ENCODE results near the gene TOP2B.

Gene TOP2B

DNA sequence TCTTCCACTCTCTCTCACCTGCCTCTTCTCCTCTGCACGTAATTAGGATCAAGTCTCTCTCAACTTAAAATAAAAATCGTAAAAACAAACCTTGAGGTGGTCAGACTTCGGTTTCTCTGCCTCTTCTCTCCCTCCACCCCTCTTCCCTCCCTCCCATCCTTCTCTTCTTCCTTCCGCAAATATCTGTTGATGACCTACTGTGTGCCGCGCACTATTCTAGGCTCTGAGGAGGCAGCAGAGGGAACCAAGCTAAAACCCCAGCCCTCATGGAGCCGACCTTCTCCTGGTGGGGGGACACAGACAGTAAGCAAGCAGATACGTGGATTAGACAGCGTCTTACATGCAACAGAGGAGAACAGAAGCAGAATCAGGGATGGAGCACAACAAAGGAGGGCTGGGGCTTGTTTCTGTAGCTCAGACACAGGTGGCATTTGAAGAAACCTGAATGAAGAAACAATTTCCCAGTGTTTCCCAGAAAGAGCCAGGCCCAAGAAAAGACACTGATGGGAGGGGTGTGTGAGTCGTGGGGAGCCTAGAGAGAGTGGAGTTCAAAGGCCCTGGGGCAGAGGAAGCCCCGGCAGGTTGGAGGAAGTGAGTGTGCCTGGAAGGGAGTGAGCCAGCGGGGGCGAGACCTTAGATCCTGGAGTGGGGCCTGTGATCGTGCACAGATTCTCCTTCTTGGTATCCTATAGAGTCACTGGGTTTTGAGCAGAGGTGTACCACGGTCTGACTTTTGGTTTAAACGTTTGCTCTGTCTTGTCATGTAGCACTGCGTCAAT is 80.5 kb downstream of the TOP2B start:
- no peak for DNase-seq (ENCODE audit: low read depth in 2 of 2)

- no peak for DNase-seq (ENCODE audit: low read depth in 2 of 2)
Measured at GRCh38 chr3:25583343-25583742, 81.4 kb downstream of the TOP2B start.

- no peak for DNase-seq (ENCODE audit: low read depth in 2 of 2)
Measured at GRCh38 chr3:25582242-25582641, 82.5 kb downstream of the TOP2B start.

DNA sequence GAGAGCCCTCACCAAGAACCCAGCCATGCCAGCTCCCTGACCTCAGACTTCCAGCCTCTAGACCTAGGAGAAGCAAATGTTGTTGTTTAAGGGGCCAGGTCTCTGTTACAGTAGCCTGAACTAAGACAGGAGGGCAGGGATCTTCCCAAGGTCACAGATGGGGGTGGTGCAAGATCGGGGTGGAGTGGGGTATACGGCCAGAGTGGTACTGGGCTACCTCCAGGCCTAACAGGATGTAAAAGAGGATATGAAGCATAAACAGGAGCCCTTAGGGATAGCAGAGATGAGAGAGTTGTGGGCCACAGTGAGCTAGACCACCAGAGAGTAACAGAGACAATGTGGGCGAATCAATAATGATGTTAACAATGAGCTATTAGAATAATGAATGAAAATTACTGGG is 82.9 kb downstream of the TOP2B start:
- DNase-seq (ENCODE audit: low read depth in 2 of 2), result no peak

DNA sequence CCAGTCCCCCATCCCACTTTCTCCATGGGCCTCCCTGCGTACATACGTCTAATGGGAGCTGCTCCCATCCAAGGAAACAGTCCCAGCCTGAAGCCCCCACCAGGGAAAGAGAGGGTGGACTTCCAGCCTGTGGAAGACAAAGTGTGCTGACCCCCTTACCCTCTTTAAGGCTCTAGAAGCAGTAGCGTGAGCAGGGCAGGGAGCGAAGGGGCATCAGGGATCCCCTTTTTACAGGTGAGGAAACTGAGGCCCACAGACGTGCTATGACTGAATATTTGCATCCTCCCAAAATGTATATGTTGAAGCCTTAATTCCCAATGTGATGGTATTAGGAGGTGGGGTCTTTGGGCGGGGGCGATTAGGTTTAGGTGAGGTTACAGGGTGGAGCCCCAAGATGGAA is 83.4 kb downstream of the TOP2B start:
- DNase-seq (ENCODE audit: low read depth in 2 of 2), result no peak

DNA sequence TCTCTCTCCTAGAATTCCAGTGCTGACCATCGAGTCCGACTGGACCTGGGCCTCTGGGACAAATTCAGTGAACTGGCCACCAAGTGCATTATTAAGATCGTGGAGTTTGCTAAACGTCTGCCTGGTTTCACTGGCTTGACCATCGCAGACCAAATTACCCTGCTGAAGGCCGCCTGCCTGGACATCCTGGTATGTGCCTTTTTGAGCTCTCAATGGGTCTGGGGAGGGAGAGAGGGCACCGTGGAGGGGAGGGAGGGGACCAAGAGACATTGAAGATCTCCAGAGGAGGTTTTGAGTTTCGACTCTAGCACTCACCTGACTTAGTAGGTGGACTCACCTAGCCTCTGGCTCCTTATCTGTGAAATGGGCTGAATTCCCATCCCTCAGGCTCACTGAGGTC is 84.2 kb downstream of the TOP2B start:
- DNase-seq (ENCODE audit: low read depth in 2 of 2), result no peak

DNA sequence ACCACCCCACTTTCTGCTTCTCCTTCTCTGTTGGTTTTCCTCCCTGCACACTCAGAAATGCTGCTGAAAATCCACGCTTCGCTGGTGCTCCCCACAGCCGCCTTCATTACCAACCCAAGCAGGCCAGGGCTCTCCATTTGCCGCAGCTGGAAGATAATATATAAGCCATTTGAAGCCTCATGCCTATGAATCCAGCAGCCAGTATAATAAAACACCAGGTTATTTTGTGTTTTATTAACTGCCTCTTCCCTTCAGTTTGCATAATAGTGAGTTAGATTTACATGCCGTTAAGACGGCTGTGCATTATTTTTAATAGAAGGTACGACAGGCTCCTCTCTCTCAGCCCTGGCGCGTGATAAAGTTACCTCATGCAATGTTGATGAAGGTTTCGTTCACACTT is 86.6 kb downstream of the TOP2B start:
- DNase-seq (ENCODE audit: low read depth in 2 of 2), result no peak

- no peak for DNase-seq (ENCODE audit: low read depth in 2 of 2)
Measured at GRCh38 chr3:25576831-25577454, 87.8 kb downstream of the TOP2B start.

DNA sequence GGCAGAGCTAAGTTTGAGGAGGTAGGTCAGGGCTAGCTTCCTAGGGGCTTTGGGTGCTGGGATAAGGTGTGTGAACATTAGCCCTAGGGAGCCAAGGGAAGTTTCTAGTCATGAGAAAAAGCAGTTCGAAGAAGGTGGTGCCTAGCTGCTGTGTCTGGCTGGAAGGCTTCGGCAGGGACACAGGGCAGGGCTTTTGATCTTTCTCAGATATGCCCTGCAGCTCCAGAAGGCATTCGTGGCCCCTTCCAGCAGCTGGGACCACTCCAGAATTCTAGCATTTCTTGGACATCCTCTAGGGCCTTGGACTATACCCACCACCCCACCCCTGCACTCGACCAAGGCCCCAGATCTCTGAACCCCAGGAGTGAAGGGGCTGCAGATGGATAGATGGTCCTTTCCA is 88.6 kb downstream of the TOP2B start:
- DNase-seq (ENCODE audit: low read depth in 2 of 2), result no peak

- no peak for DNase-seq (ENCODE audit: low read depth in 2 of 2)
Measured at GRCh38 chr3:25575001-25575400, 89.7 kb downstream of the TOP2B start.

DNA sequence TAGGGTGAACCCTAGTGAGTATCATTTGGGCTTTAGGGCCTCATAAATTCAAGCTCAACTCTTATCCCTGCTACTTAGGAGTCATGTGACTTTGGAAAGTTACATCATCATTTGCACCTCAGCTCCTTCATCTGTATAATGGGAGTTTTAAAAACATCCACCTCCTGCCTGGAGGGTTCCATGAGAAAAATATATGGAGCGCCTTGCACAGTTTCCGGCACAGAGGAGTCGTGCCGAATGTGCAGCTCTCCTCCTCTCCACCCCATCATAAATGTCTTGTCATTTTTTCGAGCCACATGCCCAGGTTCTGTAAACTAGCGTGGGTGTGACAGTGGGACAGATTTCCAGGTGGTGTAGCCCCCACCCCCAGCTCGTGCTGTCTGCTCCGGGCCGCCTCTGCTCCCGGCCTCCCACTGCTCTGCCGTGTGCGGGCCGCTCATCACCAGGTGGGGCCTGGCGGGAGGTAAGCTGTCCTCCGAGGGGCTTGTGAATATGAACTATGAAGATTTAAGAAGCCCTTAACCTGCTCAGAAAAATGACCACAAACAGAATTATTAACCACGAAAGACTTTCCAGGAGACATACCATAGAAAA is 90.4 kb downstream of the TOP2B start:
- DNase-seq (ENCODE audit: low read depth in 2 of 2), result no peak

DNA sequence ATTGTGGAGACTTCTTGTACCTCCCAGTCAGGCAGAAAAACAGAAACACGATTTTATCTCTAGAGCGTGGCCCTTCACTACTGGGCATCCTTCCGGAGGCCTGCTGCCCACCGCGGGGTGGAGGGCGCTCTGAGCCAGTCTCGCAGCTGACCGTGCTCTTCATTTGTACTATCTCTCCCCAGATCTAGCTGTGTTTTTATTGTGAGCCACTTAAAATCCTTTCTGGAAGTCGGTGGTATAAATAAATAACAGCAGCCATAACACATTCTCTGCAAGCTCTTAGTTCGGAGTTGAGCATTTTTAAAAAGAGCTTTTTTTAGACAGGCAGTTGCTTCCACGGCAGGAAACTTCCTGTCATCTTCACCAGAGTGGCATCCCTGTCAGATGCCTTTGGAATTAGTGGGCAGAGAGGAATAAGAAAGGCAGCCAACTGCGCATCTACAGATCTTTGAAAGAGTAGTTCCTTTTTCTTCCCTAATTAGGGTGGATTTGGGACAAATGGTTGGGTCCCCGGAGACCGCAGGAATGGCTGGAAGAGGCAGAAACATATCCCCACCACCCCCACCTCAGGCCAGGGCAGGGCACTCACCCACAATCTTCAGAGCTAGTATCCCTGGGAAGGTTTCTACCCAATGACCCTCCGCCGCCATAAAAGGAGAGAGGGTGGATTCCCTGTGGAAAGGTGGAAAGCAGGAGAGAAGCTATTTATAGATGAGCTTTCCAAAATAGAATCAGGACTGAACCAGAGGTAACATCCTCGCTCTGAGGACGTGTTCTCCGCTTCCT is 91.1 kb downstream of the TOP2B start:
- DNase-seq (ENCODE audit: low read depth in 2 of 2), result no peak

DNA sequence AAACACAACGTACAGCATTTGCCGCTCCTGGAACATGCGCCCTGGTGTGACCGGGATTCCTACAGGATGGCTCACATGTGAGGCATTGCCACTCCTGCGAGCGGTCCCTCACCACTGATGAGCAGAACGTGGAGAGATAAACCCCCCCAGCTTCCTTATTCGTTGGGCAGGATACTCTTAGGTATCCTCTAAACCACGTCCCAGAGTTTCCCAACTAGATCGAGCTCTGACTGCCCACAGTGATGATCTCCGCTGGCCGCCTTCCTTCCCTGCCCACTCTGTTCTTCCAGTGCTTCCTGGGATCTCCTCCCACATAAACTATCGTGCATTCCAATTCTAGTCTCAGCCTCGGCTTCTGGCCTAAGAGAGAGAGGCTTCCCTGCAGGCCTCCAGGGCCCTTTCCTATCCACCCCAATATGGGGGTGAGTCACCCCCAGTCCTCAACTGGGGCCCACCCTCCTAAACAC is 91.8 kb downstream of the TOP2B start:
- no peak for DNase-seq (ENCODE audit: low read depth in 2 of 2)

- no peak for DNase-seq (ENCODE audit: low read depth in 2 of 2)
Measured at GRCh38 chr3:25572336-25572735, 92.4 kb downstream of the TOP2B start.

GRCh38 chr3:25571285-25571684 is 93.4 kb downstream of the TOP2B start:
- no peak for DNase-seq (ENCODE audit: low read depth in 2 of 2)

GRCh38 chr3:25568525-25569078 is 96.1 kb downstream of the TOP2B start:
- no peak for DNase-seq (ENCODE audit: low read depth in 2 of 2)

- DNase-seq (ENCODE audit: low read depth in 2 of 2), result no peak
Measured at GRCh38 chr3:25567806-25568524, 96.7 kb downstream of the TOP2B start.

DNA sequence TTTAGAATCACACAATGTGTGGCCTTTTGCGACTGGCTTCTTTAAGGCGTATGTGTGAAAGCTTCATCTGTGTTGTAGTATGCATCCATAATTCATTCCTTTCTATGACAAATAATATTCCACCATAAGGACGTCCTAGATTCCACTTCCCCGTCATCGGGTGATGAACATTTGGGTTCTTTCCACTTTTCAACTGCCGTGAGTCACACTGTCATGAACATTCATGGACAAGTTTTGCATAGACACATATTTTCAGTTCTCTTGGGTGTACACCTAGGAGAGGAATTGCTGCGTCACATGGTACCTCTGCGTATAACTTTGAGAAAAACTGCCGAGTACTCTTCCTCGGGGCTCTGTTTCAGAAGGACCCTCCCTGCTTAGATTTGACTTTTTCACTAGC is 97.3 kb downstream of the TOP2B start:
- DNase-seq (ENCODE audit: low read depth in 2 of 2), result no peak

GRCh38 chr3:25566358-25566920 is 98.3 kb downstream of the TOP2B start:
- DNase-seq (ENCODE audit: low read depth in 2 of 2), result no peak

DNA sequence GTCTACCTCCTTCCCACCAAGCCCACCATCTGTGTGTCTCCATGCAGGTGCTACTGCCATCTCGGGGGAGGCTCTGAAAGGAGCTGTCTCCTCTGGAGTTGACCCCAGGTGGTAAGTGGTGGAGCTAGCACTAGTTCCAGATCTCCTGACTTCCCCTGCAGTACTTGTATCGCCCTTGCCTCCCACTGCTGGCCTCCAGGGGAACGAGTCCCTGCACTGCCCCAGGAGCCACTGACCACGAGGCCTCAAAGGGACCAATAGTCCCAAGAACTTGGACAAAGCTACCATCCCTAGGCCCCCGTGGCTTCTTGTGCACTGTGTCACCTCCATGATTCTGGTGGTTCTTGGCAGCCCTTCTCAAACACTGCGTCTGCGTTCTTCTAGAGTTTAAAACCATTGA is 98.9 kb downstream of the TOP2B start:
- DNase-seq (ENCODE audit: low read depth in 2 of 2), result no peak

- DNase-seq (ENCODE audit: low read depth in 2 of 2), result no peak
Measured at GRCh38 chr3:25564075-25564474, 100.6 kb downstream of the TOP2B start.

Measured in stimulated activated CD4-positive, alpha-beta T cell treated with anti-CD3 and anti-CD28 coated beads, Interleukin-12 subunit alpha, Interleukin-12 subunit beta, amount 100 ng/mL, for 24 hours (primary cell).